Right lobe of liver (tissue), 6 donors: ENCODE measurements around the gene NAT14. TPM values are rescaled to one million over a fixed set of nuclear protein-coding genes. Genes with fewer than 3 reads are reported as not detected.

Experiments used
- ATAC-seq, 4 donors: fragments of 200-7000 bp; cut with Tn5 transposase; one replicate each; pipeline ENCODE4 v1.9.1; 2020; ENCODE audit warnings: mild to moderate bottlenecking in 4 of 4, moderate library complexity in 4 of 4
- DNase-seq, 3 donors: peaks; one replicate each; pipeline ENCODE4 v3.0.0-alpha.2; 2020
- H3K27ac ChIP-seq, 3 donors: fragments of 200-600 bp; one replicate each; pipeline ENCODE4 v1.8.0; 2022
- H3K27me3 ChIP-seq, 2 donors: fragments of 200-600 bp; one replicate each; pipeline ENCODE4 v1.8.0; 2022
- H3K36me3 ChIP-seq, 4 donors: fragments of 200-600 bp; sonication (generic) in 1 of 4; one replicate each; pipeline versions ENCODE4 v1.5.1 to v1.8.0; 2017 to 2022; ENCODE audit warnings: control low read depth in 1 of 4
- H3K4me1 ChIP-seq, 4 donors: fragments of 200-600 bp; sonication (generic) in 1 of 4; one replicate each; pipeline versions ENCODE4 v1.5.1 to v1.8.0; 2017 to 2022; ENCODE audit warnings: control low read depth in 1 of 4
- H3K4me3 ChIP-seq, 3 donors: fragments of 200-600 bp; one replicate each; pipeline ENCODE4 v1.8.0; 2022
- H3K9me3 ChIP-seq, 4 donors: fragments of 200-600 bp; sonication (generic) in 1 of 4; one replicate each; pipeline versions ENCODE4 v1.5.1 to v1.8.0; 2017 to 2022; ENCODE audit warnings: control low read depth in 1 of 4
- POLR2A ChIP-seq: fragments of 450-650 bp; IDR thresholded peaks from one replicate; pipeline ENCODE4 v1.6.1; 2017; ENCODE audit warnings: antibody characterized with exemption, mild to moderate bottlenecking
- WGBS: methylation state at CpG from one replicate; pipeline ENCODE4 v1.1.6; 2018; ENCODE audit warnings: low coverage, low lambda C conversion rate; ENCODE audit not compliant: insufficient coverage; ENCODE audit errors: missing lambda C conversion rate; 5-methylcytosine and 5-hydroxymethylcytosine counted together
- intact Hi-C, 2 donors: fragments of 100-400 bp; cut with DNase I; formaldehyde crosslinking; loops; one replicate each; pipeline versions ENCODE4 v1.11.2 to v1.14.1; 2022
- total RNA-seq, 6 experiments: library from RNA; depleted of rRNA in 2 of 6; stranded (reverse); fragments of >200 nt in 2 of 6; fragmentation: NEBNext Ultra II Directional in 3 of 6; extraction: Animal tissue kit (Norgen Biotek cat#: 25700) in 3 of 6; gene quantifications; one replicate each; pipeline versions ENCODE4 v1.1.0 to v1.2.4, GENCODE V29; 2016 to 2023
- TF ChIP-seq, protein P1 (sequence below), 4 donors: fragments of 200-600 bp in 3 of 4; fragments of 450-650 bp in 1 of 4; IDR thresholded peaks; one replicate each; pipeline versions ENCODE4 v1.5.1 to v1.8.0; 2016 to 2022; ENCODE audit warnings: antibody characterized with exemption in 4 of 4, mild to moderate bottlenecking in 2 of 4
- donor health status: DM: no; HTN: yes; CAD: no.
- donor health status: DM: no; HTN: no; CAD: no.
- donor health status: DM: no; HTN: no; CAD: no.
- donor health status: DM: no; HTN: yes; CAD: no.
- donor health status: DM: no; HTN: yes; CAD: no.

NAT14 gene
- total RNA-seq, 6 experiments from 2014 or later = 2.5 to 6.0 (median 3.9) TPM

DNA sequence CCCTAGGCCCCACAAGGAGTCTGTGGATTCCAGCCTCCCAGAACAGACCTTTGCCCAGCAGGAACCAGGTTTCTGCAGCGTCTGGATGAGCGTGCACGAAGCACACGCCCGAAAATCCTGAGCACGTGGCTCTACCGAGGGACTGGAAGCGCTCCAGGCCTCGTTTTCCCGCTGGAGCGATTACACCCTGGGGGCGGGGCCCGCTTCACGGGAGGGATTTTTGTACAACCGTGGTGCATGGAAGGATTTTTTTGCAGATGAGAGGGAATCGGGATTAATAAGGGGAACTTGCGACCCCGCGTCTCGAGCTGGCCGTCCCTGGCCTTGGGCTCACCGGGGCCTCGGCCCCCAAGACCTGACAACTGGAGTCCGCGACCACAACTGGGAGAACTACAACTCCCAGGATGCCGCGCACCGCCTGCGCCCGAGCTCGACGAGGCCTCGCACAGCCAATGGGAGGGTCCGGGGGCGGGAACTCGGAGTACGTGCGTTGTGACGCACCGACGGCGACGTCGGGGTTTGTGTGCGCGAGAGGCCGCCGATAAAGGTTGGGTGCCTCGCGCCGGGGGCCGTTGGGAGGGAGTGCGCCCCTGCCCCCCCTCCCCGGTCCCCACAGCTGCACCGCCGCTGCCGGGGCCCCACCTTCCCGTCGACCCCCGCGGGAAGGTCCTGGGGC lies 8.8 kb upstream of the NAT14 start, which contains the start of gene ZNF628:
Gene ZNF628, plus strand, starts transcription at position 518 of the 676 bp plus-strand sequence. CDS start 3,294 bp downstream, outside the sequence.
- Histone ChIP-seq H3K27ac (peak within 1 kb of the TSS; percentile 92 to 95 (median 95)), H3K4me3 (peak within 1 kb of the TSS; percentile 59 to 76 (median 61)), H3K9me3 (no peaks in the 10 kb centered on the region), H3K36me3 (no peaks in the 10 kb centered on the region), H3K4me1 (peaks cover 0 to 17% (median 4%) of the 10 kb centered on the region in 4 donors), H3K27me3 (no peaks in the 10 kb centered on the region)
- intact Hi-C loops = no loop called here
- WGBS = 1% methylated on average over 23 of the region's 61 CpGs
- TF ChIP-seq, protein P1, sequence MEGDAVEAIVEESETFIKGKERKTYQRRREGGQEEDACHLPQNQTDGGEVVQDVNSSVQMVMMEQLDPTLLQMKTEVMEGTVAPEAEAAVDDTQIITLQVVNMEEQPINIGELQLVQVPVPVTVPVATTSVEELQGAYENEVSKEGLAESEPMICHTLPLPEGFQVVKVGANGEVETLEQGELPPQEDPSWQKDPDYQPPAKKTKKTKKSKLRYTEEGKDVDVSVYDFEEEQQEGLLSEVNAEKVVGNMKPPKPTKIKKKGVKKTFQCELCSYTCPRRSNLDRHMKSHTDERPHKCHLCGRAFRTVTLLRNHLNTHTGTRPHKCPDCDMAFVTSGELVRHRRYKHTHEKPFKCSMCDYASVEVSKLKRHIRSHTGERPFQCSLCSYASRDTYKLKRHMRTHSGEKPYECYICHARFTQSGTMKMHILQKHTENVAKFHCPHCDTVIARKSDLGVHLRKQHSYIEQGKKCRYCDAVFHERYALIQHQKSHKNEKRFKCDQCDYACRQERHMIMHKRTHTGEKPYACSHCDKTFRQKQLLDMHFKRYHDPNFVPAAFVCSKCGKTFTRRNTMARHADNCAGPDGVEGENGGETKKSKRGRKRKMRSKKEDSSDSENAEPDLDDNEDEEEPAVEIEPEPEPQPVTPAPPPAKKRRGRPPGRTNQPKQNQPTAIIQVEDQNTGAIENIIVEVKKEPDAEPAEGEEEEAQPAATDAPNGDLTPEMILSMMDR (IDR thresholded peaks at IDR 0.05) = no peak
- TF ChIP-seq POLR2A = peak; percentile 88
- peak; percentile 95 to 97 (median 96) for ATAC-seq
- DNase-seq = peak; percentile 99

DNA sequence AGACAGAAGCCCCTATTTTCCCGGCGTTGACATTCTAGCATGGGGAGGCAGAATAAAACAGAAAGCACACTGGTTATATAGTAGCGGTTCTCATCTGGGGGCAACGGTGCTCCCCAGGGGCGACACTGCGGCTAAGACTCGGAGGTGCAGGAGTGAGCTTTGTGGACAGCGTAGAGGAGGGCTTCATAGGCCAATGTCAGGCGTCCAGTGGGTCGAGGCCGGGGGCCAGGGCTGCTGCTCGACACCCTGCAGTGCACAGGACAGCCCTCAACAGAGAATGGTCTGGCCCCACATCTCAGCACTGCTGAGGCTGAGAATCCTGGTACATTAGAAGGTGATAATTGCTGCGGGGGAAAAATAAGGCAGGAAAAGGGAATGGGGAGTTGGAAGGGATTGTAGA lies 7.1 kb upstream of the NAT14 start:
- Histone ChIP-seq H3K4me3 (no peak overlapping the region), H3K4me1 (peaks cover 0 to 17% (median 4%) of the 10 kb centered on the region in 4 donors), H3K27ac (no peak overlapping the region), H3K27me3 (no peaks in the 10 kb centered on the region), H3K36me3 (peaks cover 0 to 6% (median 0%) of the 10 kb centered on the region in 4 donors), H3K9me3 (no peaks in the 10 kb centered on the region)
- intact Hi-C loops = no loop called here
- ATAC-seq (no peak), DNase-seq (no peak)
- TF ChIP-seq POLR2A = no peak
- TF ChIP-seq, protein P1 (IDR thresholded peaks at IDR 0.05) = no peak
- WGBS = 64% methylated on average over 6 of the region's 13 CpGs

DNA sequence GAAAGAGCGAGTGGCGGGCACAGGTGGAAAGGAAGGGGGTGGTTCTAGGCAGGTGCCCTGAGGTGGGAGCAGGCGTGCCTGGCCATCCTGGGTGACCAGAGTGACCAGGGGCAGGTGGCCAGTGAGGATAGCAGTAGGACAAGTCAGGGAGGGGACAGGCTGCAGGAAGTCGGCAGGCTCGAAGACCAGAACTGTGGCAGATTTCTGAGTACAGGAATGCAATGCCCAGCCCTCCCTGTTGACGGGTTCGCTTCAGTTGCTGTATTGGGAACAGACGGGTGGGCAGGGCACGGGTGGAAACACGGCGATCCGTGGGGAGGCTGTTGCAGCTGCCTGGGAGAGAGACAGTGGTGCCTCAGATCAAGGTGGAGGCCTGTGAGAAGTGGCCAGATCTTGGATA lies 6.6 kb upstream of the NAT14 start:
- Histone ChIP-seq H3K4me1 (peaks cover 0 to 17% (median 4%) of the 10 kb centered on the region in 4 donors), H3K4me3 (no peak overlapping the region), H3K36me3 (peaks cover 0 to 6% (median 0%) of the 10 kb centered on the region in 4 donors), H3K9me3 (no peaks in the 10 kb centered on the region), H3K27ac (no peak overlapping the region), H3K27me3 (no peaks in the 10 kb centered on the region)
- TF ChIP-seq, protein P1 (IDR thresholded peaks at IDR 0.05) = no peak
- TF ChIP-seq POLR2A = no peak
- intact Hi-C loops = no loop called here
- WGBS = 100% methylated on average over 4 of the region's 12 CpGs
- no peak for ATAC-seq
- DNase-seq = no peak

DNA sequence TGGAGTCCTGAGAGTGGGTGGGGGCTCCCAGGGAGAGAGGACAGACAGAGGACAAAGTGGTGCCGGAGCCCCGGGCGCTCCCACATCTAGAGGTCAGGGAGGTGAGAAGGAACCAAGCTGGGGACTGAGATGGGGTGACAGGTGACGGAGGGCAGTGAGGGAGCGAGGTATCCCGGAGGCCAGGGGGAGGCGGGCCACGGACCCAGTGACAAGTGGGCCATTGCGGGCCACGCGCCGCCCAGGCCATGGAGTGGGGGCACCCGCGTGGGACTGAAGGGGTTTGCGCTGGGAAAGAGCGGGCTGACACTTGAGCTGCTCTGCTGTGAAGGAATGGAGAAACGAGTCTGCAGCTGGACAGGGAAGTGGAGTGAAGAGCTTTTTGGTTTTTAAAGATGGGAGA lies 5.9 kb upstream of the NAT14 start:
- TF ChIP-seq, protein P1 (IDR thresholded peaks at IDR 0.05) = no peak
- no peak for TF ChIP-seq POLR2A
- 89% methylated on average over 14 of the region's 17 CpGs for WGBS
- Histone ChIP-seq H3K36me3 (peaks cover 0 to 6% (median 1%) of the 10 kb centered on the region in 4 donors), H3K27ac (no peak overlapping the region), H3K4me3 (no peak overlapping the region), H3K27me3 (no peaks in the 10 kb centered on the region), H3K4me1 (peaks cover 0 to 17% (median 4%) of the 10 kb centered on the region in 4 donors), H3K9me3 (no peaks in the 10 kb centered on the region)
- intact Hi-C loops = no loop called here
- DNase-seq (no peak), ATAC-seq (no peak)
